Activated naive CD8-positive, alpha-beta T cell treated with anti-CD3 and anti-CD28 coated beads, Interleukin-2, amount 10 ng/mL, durations not matched to agents 7 days and 5 days (primary cell): Measurements from ENCODE around the gene GRIP1. TPM values are rescaled to one million over a fixed set of nuclear protein-coding genes. Genes with fewer than 3 reads are reported as not detected.
A peak's percentile ranks its signal among the peaks of the same experiment; 100 is the strongest.

ENCODE experiments used
- ATAC-seq: fragments of 150-1000 bp; cut with Tn5 transposase; one replicate; pipeline ENCODE4 v1.10.0; 2021; ENCODE audit warnings: low read depth, moderate library complexity
- POLR2A ChIA-PET: fragments of 350-600 bp; sonication (Branson Sonifier 250); formaldehyde crosslinking; loops from one replicate; lab custom pipeline; 2021; ENCODE audit warnings: antibody characterized with exemption; lab: Charles Lee
- DNase-seq: peaks from one replicate; pipeline ENCODE4 v3.0.0; 2021
- H3K27ac Mint-ChIP-seq: one replicate; pipeline ENCODE4 v1.8.0; 2022; ENCODE audit warnings: mild to moderate bottlenecking, mixed read lengths
- H3K27me3 Mint-ChIP-seq: one replicate; pipeline ENCODE4 v1.8.0; 2022; ENCODE audit warnings: mild to moderate bottlenecking, moderate library complexity, mixed read lengths
- H3K36me3 Mint-ChIP-seq: one replicate; pipeline ENCODE4 v1.8.0; 2021; ENCODE audit warnings: mild to moderate bottlenecking, mixed read lengths
- H3K4me1 Mint-ChIP-seq: one replicate; pipeline ENCODE4 v1.8.0; 2021; ENCODE audit warnings: mixed read lengths
- H3K4me3 Mint-ChIP-seq: one replicate; pipeline ENCODE4 v1.8.0; 2022; ENCODE audit warnings: mild to moderate bottlenecking, moderate library complexity, mixed read lengths
- H3K9me3 Mint-ChIP-seq: one replicate; pipeline ENCODE4 v1.8.0; 2021; ENCODE audit warnings: mixed read lengths
- total RNA-seq, 2 experiments: library from RNA; stranded (reverse); gene quantifications; one replicate each; pipeline ENCODE4 v1.2.3, GENCODE V29; 2021

GRIP1 gene
- total RNA-seq, 2 experiments from 2014 or later: 0.34 to 1.8 TPM

- Mint-ChIP-seq H3K27ac (peak overlapping the region; percentile 8), H3K9me3 (peaks cover 1% of the 10 kb centered on the region), H3K4me1 (peaks cover 3% of the 10 kb centered on the region), H3K36me3 (peaks cover 1% of the 10 kb centered on the region), H3K4me3 (no peak overlapping the region), H3K27me3 (peaks cover 9% of the 10 kb centered on the region)
- POLR2A ChIA-PET: interaction anchor here (1.7 kb wide), 1 partner anchor 107 kb away, joined by 4 read pairs; the partner anchor contains the start of gene HELB
- no peak for ATAC-seq
- no peak for DNase-seq
Measured at GRCh38 chr12:66409195-66409871, 269.5 kb downstream of the GRIP1 start.

GRCh38 chr12:66405395-66405794 is 273.5 kb downstream of the GRIP1 start:
- Mint-ChIP-seq H3K4me1 (peaks cover 3% of the 10 kb centered on the region), H3K27ac (no peak overlapping the region), H3K27me3 (peaks cover 19% of the 10 kb centered on the region), H3K36me3 (no peaks in the 10 kb centered on the region), H3K9me3 (no peaks in the 10 kb centered on the region), H3K4me3 (no peak overlapping the region)
- no peak for DNase-seq
- no peak for ATAC-seq
- POLR2A ChIA-PET: interaction anchor here (0.7 kb wide), 1 partner anchor 103 kb away, joined by 3 read pairs; the partner anchor contains the start of gene HELB

GRCh38 chr12:66403746-66404145 is 275.1 kb downstream of the GRIP1 start:
- peaks cover 19% of the 10 kb centered on the region for H3K27me3 Mint-ChIP-seq
- POLR2A ChIA-PET: no interaction called here
- H3K27ac Mint-ChIP-seq: no peak overlapping the region
- no peaks in the 10 kb centered on the region for H3K9me3 Mint-ChIP-seq
- H3K36me3 Mint-ChIP-seq: no peaks in the 10 kb centered on the region
- DNase-seq (no peak), ATAC-seq (no peak)
- peaks cover 4% of the 10 kb centered on the region for H3K4me1 Mint-ChIP-seq
- H3K4me3 Mint-ChIP-seq: no peak overlapping the region

- peaks cover 4% of the 10 kb centered on the region for H3K4me1 Mint-ChIP-seq
- H3K27ac Mint-ChIP-seq: no peak overlapping the region
- H3K27me3 Mint-ChIP-seq: peaks cover 28% of the 10 kb centered on the region
- no peak for ATAC-seq
- POLR2A ChIA-PET: no interaction called here
- H3K4me3 Mint-ChIP-seq: no peak overlapping the region
- H3K9me3 Mint-ChIP-seq: no peaks in the 10 kb centered on the region
- no peaks in the 10 kb centered on the region for H3K36me3 Mint-ChIP-seq
- no peak for DNase-seq
Measured at GRCh38 chr12:66399911-66400306, 279.0 kb downstream of the GRIP1 start.

- H3K27ac Mint-ChIP-seq: no peak overlapping the region
- H3K27me3 Mint-ChIP-seq: peaks cover 30% of the 10 kb centered on the region
- H3K36me3 Mint-ChIP-seq: no peaks in the 10 kb centered on the region
- ATAC-seq (peak; percentile 22), DNase-seq (no peak)
- no peak overlapping the region for H3K4me3 Mint-ChIP-seq
- no peaks in the 10 kb centered on the region for H3K9me3 Mint-ChIP-seq
- peaks cover 9% of the 10 kb centered on the region for H3K4me1 Mint-ChIP-seq
- POLR2A ChIA-PET: no interaction called here
Measured at GRCh38 chr12:66398931-66399910, 279.7 kb downstream of the GRIP1 start.

- Mint-ChIP-seq H3K27ac (no peak overlapping the region), H3K9me3 (no peaks in the 10 kb centered on the region), H3K4me3 (no peak overlapping the region), H3K36me3 (no peaks in the 10 kb centered on the region), H3K27me3 (peaks cover 25% of the 10 kb centered on the region), H3K4me1 (peaks cover 16% of the 10 kb centered on the region)
- POLR2A ChIA-PET: no interaction called here
- no peak for ATAC-seq
- no peak for DNase-seq
Measured at GRCh38 chr12:66397574-66398290, 281.1 kb downstream of the GRIP1 start.

- POLR2A ChIA-PET: interaction anchor here (0.6 to 1.2 kb wide), 2 partner anchors 14 to 92 kb away, joined by 3 read pairs; partner anchors contain the start of gene HELB
- peaks cover 49% of the 10 kb centered on the region for H3K27me3 Mint-ChIP-seq
- no peaks in the 10 kb centered on the region for H3K9me3 Mint-ChIP-seq
- H3K36me3 Mint-ChIP-seq: no peaks in the 10 kb centered on the region
- ATAC-seq (peak; percentile 91), DNase-seq (no peak)
- peaks cover 14% of the 10 kb centered on the region for H3K4me1 Mint-ChIP-seq
- H3K4me3 Mint-ChIP-seq: peak overlapping the region; percentile 71
- H3K27ac Mint-ChIP-seq: no peak overlapping the region
Measured at GRCh38 chr12:66393890-66394289, 285.0 kb downstream of the GRIP1 start.

GRCh38 chr12:66392266-66392915 is 286.5 kb downstream of the GRIP1 start:
- no peak overlapping the region for H3K27ac Mint-ChIP-seq
- no peaks in the 10 kb centered on the region for H3K36me3 Mint-ChIP-seq
- H3K9me3 Mint-ChIP-seq: no peaks in the 10 kb centered on the region
- POLR2A ChIA-PET: interaction anchor here (1.2 kb wide), 1 partner anchor 91 kb away, joined by 3 read pairs; the partner anchor contains the start of gene HELB
- peaks cover 49% of the 10 kb centered on the region for H3K27me3 Mint-ChIP-seq
- DNase-seq (no peak), ATAC-seq (no peak)
- H3K4me1 Mint-ChIP-seq: peaks cover 12% of the 10 kb centered on the region
- no peak overlapping the region for H3K4me3 Mint-ChIP-seq

GRCh38 chr12:66388517-66388916 is 290.4 kb downstream of the GRIP1 start:
- H3K27me3 Mint-ChIP-seq: peaks cover 29% of the 10 kb centered on the region
- no peak for DNase-seq
- no peaks in the 10 kb centered on the region for H3K36me3 Mint-ChIP-seq
- no peak overlapping the region for H3K27ac Mint-ChIP-seq
- no peak overlapping the region for H3K4me3 Mint-ChIP-seq
- H3K4me1 Mint-ChIP-seq: peaks cover 2% of the 10 kb centered on the region
- ATAC-seq: no peak
- no peaks in the 10 kb centered on the region for H3K9me3 Mint-ChIP-seq
- POLR2A ChIA-PET: no interaction called here

- no peaks in the 10 kb centered on the region for H3K9me3 Mint-ChIP-seq
- DNase-seq (no peak), ATAC-seq (no peak)
- no peaks in the 10 kb centered on the region for H3K4me1 Mint-ChIP-seq
- no peaks in the 10 kb centered on the region for H3K36me3 Mint-ChIP-seq
- H3K27me3 Mint-ChIP-seq: peaks cover 20% of the 10 kb centered on the region
- no peak overlapping the region for H3K4me3 Mint-ChIP-seq
- POLR2A ChIA-PET: no interaction called here
- H3K27ac Mint-ChIP-seq: no peak overlapping the region
Measured at GRCh38 chr12:66387117-66387516, 291.8 kb downstream of the GRIP1 start.

GRCh38 chr12:66380769-66381535 is 297.9 kb downstream of the GRIP1 start:
- Mint-ChIP-seq H3K27me3 (peaks cover 2% of the 10 kb centered on the region), H3K27ac (no peak overlapping the region), H3K4me1 (peaks cover 2% of the 10 kb centered on the region), H3K36me3 (no peaks in the 10 kb centered on the region), H3K4me3 (no peak overlapping the region), H3K9me3 (no peaks in the 10 kb centered on the region)
- POLR2A ChIA-PET: no interaction called here
- DNase-seq (no peak), ATAC-seq (no peak)

- POLR2A ChIA-PET: no interaction called here
- Mint-ChIP-seq H3K27ac (no peak overlapping the region), H3K27me3 (peaks cover 2% of the 10 kb centered on the region)
Measured at GRCh38 chr12:66379616-66380015, 299.3 kb downstream of the GRIP1 start.

More at GRCh38 chr12:66379616-66380015, 299.3 kb downstream of the GRIP1 start:
- DNase-seq (no peak), ATAC-seq (no peak)
- H3K36me3 Mint-ChIP-seq: no peaks in the 10 kb centered on the region
- H3K4me3 Mint-ChIP-seq: no peak overlapping the region
- H3K4me1 Mint-ChIP-seq: peaks cover 2% of the 10 kb centered on the region
- H3K9me3 Mint-ChIP-seq: no peaks in the 10 kb centered on the region
